ENCODE measurements around the gene HSD17B10.

The HSD17B10 gene

GRCh38 chrX:53447441-53447840, 13.3 kb upstream of the HSD17B10 start:
- Histone ChIP-seq H3K27me3 (ENCODE audit: insufficient read depth, low read length, poor library complexity, severe bottlenecking) (no peaks in the 10 kb centered on the region), H3K4me3 (ENCODE audit: low read length, poor library complexity, severe bottlenecking) (no peak overlapping the region), H3K4me2 (ENCODE audit: low read depth, low read length, poor library complexity, severe bottlenecking) (no peak overlapping the region), H3K4me1 (ENCODE audit: insufficient read depth, low read length, poor library complexity, severe bottlenecking) (no peaks in the 10 kb centered on the region), H3K9me2 (replicated peaks; ENCODE audit: low read depth, low read length) (no peaks in the 10 kb centered on the region), H3K79me2 (ENCODE audit: insufficient read depth, low read length) (no peaks in the 10 kb centered on the region), H3K9me3 (ENCODE audit: insufficient read depth, low read depth, low read length) (no peaks in the 10 kb centered on the region), H3F3A (ENCODE audit: low read depth) (no peaks in the 10 kb centered on the region), H2AFZ (ENCODE audit: low read length) (no peak overlapping the region), H4K20me1 (ENCODE audit: insufficient read depth, low read length, poor library complexity, severe bottlenecking) (no peaks in the 10 kb centered on the region), H3K9ac (ENCODE audit: low read depth, low read length, poor library complexity, severe bottlenecking) (no peak overlapping the region), H3K36me3 (ENCODE audit: insufficient read depth, low read length) (no peaks in the 10 kb centered on the region)
- no peak for TF ChIP-seq EZH2phosphoT487 (IDR thresholded peaks at IDR 0.05; ENCODE audit: borderline replicate concordance)
- TF ChIP-seq, protein P1, sequence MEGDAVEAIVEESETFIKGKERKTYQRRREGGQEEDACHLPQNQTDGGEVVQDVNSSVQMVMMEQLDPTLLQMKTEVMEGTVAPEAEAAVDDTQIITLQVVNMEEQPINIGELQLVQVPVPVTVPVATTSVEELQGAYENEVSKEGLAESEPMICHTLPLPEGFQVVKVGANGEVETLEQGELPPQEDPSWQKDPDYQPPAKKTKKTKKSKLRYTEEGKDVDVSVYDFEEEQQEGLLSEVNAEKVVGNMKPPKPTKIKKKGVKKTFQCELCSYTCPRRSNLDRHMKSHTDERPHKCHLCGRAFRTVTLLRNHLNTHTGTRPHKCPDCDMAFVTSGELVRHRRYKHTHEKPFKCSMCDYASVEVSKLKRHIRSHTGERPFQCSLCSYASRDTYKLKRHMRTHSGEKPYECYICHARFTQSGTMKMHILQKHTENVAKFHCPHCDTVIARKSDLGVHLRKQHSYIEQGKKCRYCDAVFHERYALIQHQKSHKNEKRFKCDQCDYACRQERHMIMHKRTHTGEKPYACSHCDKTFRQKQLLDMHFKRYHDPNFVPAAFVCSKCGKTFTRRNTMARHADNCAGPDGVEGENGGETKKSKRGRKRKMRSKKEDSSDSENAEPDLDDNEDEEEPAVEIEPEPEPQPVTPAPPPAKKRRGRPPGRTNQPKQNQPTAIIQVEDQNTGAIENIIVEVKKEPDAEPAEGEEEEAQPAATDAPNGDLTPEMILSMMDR (conservative IDR thresholded peaks at IDR 0.05; ENCODE audit: low read length): no peak

DNA sequence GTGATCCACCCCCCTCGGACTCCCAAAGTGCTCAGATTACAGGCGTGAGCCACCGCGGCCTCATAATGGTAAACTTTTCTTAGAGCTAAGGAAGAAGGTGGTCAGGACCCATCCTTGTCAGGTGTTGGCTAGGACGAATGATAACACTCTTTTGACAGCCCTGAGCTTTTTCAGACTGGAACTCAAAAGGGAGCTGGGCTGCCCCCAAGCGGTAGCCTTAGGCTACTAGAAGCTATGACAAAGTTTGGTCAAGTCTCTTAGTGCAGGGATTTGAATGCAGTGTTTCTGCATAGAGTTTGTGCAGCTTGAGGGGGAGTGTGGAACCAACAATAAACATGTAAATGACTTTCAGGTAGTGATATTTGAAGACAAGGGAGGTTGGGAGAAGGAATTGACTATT, 11.8 kb upstream of the HSD17B10 start:
- Histone ChIP-seq H3K4me1 (ENCODE audit: insufficient read depth, low read length, poor library complexity, severe bottlenecking) (peaks cover 4% of the 10 kb centered on the region), H3K4me3 (ENCODE audit: low read length, poor library complexity, severe bottlenecking) (no peak overlapping the region), H3K79me2 (ENCODE audit: insufficient read depth, low read length) (no peaks in the 10 kb centered on the region), H3K36me3 (ENCODE audit: insufficient read depth, low read length) (no peaks in the 10 kb centered on the region), H3K4me2 (ENCODE audit: low read depth, low read length, poor library complexity, severe bottlenecking) (no peak overlapping the region), H3F3A (ENCODE audit: low read depth) (no peaks in the 10 kb centered on the region), H3K9me2 (replicated peaks; ENCODE audit: low read depth, low read length) (no peaks in the 10 kb centered on the region), H3K9me3 (ENCODE audit: insufficient read depth, low read depth, low read length) (no peaks in the 10 kb centered on the region), H3K27me3 (ENCODE audit: insufficient read depth, low read length, poor library complexity, severe bottlenecking) (no peaks in the 10 kb centered on the region), H4K20me1 (ENCODE audit: insufficient read depth, low read length, poor library complexity, severe bottlenecking) (no peaks in the 10 kb centered on the region), H2AFZ (ENCODE audit: low read length) (no peak overlapping the region), H3K9ac (ENCODE audit: low read depth, low read length, poor library complexity, severe bottlenecking) (no peak overlapping the region)
- TF ChIP-seq, protein P1 (conservative IDR thresholded peaks at IDR 0.05; ENCODE audit: low read length): peak; percentile 71
- TF ChIP-seq EZH2phosphoT487 (IDR thresholded peaks at IDR 0.05; ENCODE audit: borderline replicate concordance): no peak

DNA sequence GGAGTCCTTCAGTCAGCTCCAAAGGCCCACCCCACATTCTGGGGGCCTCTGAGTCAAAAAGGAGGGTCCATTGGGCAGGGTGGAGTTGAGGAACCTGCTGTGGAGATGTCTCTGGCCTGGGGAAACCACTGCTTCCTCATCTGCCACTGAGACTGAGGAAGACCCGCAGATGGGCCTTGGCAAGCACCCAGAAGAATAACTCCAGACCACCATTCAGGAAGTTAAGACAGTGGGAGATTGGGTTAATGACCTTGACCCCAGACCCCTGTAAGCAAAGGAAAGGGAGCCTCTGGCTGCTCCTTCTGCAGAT, 8.1 kb upstream of the HSD17B10 start:
- H3K9me2 ChIP-seq (replicated peaks; ENCODE audit: low read depth, low read length): no peaks in the 10 kb centered on the region
- H3K4me3 ChIP-seq (ENCODE audit: low read length, poor library complexity, severe bottlenecking): peak overlapping the region; percentile 76
- H3K79me2 ChIP-seq (ENCODE audit: insufficient read depth, low read length): no peaks in the 10 kb centered on the region
- H3K9me3 ChIP-seq (ENCODE audit: insufficient read depth, low read depth, low read length): no peaks in the 10 kb centered on the region
- no peaks in the 10 kb centered on the region for H3K36me3 ChIP-seq (ENCODE audit: insufficient read depth, low read length)
- H3F3A ChIP-seq (ENCODE audit: low read depth): no peaks in the 10 kb centered on the region
- H3K4me2 ChIP-seq (ENCODE audit: low read depth, low read length, poor library complexity, severe bottlenecking): peak overlapping the region; percentile 76
- no peaks in the 10 kb centered on the region for H3K27me3 ChIP-seq (ENCODE audit: insufficient read depth, low read length, poor library complexity, severe bottlenecking)
- TF ChIP-seq, protein P1 (conservative IDR thresholded peaks at IDR 0.05; ENCODE audit: low read length): no peak
- H3K9ac ChIP-seq (ENCODE audit: low read depth, low read length, poor library complexity, severe bottlenecking): peak overlapping the region; percentile 70
- H4K20me1 ChIP-seq (ENCODE audit: insufficient read depth, low read length, poor library complexity, severe bottlenecking): no peaks in the 10 kb centered on the region
- peaks cover 4% of the 10 kb centered on the region for H3K4me1 ChIP-seq (ENCODE audit: insufficient read depth, low read length, poor library complexity, severe bottlenecking)
- peak overlapping the region; percentile 85 for H2AFZ ChIP-seq (ENCODE audit: low read length)
